BLaER1 (cell line): ENCODE data around the gene SHTN1.

Experiments
- H3K27ac ChIP-seq: shearing (Covaris generic); formaldehyde crosslinking; 2 replicates; pipeline ENCODE4 v1.8.1; 2022
- H3K27me3 ChIP-seq: shearing (Covaris generic); formaldehyde crosslinking; 2 replicates; pipeline ENCODE4 v1.8.1; 2022
- H3K36me3 ChIP-seq: shearing (Covaris generic); formaldehyde crosslinking; 2 replicates; pipeline ENCODE4 v1.8.1; 2022
- H3K4me1 ChIP-seq: shearing (Covaris generic); formaldehyde crosslinking; 2 replicates; pipeline ENCODE4 v1.8.1; 2022
- H3K4me2 ChIP-seq: shearing (Covaris generic); formaldehyde crosslinking; 2 replicates; pipeline ENCODE4 v1.8.1; 2022
- H3K4me3 ChIP-seq: shearing (Covaris generic); formaldehyde crosslinking; 2 replicates; pipeline ENCODE4 v1.8.1; 2022
- H3K9ac ChIP-seq: shearing (Covaris generic); formaldehyde crosslinking; 2 replicates; pipeline ENCODE4 v1.8.1; 2022
- H3K9me3 ChIP-seq: shearing (Covaris generic); formaldehyde crosslinking; 2 replicates; pipeline ENCODE4 v1.8.1; 2022
- H4K20me1 ChIP-seq: shearing (Covaris generic); formaldehyde crosslinking; 2 replicates; pipeline ENCODE4 v1.8.1; 2022
- Cebpa-rat ChIP-seq: shearing (Covaris generic); IDR thresholded peaks from 2 replicates; pipeline ENCODE4 v1.8.1; 2022

The SHTN1 gene

DNA sequence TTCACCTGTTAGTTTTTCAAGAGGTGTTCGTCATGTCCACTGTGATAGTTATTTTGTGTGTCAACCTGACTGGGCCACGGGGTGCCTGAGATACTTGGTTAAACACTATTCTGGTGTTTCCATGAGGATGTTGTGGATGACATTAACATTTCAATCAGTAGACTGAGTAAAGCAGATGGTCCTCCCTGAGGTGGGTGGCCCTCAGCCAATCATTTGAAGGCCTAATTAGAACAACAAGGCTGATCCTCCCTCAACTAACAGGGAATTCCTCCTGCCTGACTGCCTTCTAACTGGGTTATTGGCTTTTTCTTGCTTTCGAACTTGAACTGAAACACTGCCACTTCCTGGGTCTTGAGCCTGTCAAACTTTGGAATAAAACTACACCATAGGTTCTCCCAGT lies 79.9 kb downstream of the SHTN1 start:
- Histone ChIP-seq H3K9me3 (no peaks in the 10 kb centered on the region), H3K4me1 (no peaks in the 10 kb centered on the region), H3K4me2 (no peak overlapping the region), H3K27me3 (no peaks in the 10 kb centered on the region), H3K27ac (no peak overlapping the region), H4K20me1 (no peaks in the 10 kb centered on the region), H3K9ac (no peak overlapping the region), H3K4me3 (no peak overlapping the region), H3K36me3 (no peaks in the 10 kb centered on the region)
- TF ChIP-seq Cebpa-rat: no peak

- H3K27ac ChIP-seq: no peak overlapping the region
- no peaks in the 10 kb centered on the region for H4K20me1 ChIP-seq
- no peaks in the 10 kb centered on the region for H3K27me3 ChIP-seq
- no peak overlapping the region for H3K4me3 ChIP-seq
- no peaks in the 10 kb centered on the region for H3K9me3 ChIP-seq
- no peaks in the 10 kb centered on the region for H3K4me1 ChIP-seq
- H3K9ac ChIP-seq: no peak overlapping the region
- H3K4me2 ChIP-seq: no peak overlapping the region
- TF ChIP-seq Cebpa-rat: no peak
- H3K36me3 ChIP-seq: no peaks in the 10 kb centered on the region
Observed at GRCh38 chr10:116919706-116920105, 85.3 kb downstream of the SHTN1 start.

GRCh38 chr10:116919164-116919563 lies 85.8 kb downstream of the SHTN1 start:
- no peak overlapping the region for H3K4me3 ChIP-seq
- H3K4me1 ChIP-seq: no peaks in the 10 kb centered on the region
- no peak for TF ChIP-seq Cebpa-rat
- H3K27ac ChIP-seq: no peak overlapping the region
- no peaks in the 10 kb centered on the region for H3K27me3 ChIP-seq
- no peak overlapping the region for H3K4me2 ChIP-seq
- H3K36me3 ChIP-seq: no peaks in the 10 kb centered on the region
- no peak overlapping the region for H3K9ac ChIP-seq
- H3K9me3 ChIP-seq: no peaks in the 10 kb centered on the region
- H4K20me1 ChIP-seq: no peaks in the 10 kb centered on the region

DNA sequence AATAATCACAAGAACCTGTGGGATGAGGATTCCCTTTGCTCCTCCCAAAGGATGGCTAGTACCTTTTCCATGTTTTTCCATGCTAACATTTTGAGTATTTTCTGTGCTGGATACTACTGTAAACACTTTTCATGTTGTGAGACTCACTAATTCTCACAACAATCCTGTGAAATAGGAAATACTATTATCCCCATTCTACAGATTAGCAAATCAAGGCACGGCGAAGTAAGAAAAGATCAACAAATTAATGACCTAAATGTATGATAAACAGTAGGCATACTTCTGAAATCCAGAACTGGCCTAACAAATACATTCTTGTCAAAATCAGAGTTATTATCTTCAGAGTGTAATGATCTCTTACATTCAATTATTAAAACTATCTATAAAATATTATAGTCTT lies 86.4 kb downstream of the SHTN1 start:
- no peak overlapping the region for H3K9ac ChIP-seq

DNA sequence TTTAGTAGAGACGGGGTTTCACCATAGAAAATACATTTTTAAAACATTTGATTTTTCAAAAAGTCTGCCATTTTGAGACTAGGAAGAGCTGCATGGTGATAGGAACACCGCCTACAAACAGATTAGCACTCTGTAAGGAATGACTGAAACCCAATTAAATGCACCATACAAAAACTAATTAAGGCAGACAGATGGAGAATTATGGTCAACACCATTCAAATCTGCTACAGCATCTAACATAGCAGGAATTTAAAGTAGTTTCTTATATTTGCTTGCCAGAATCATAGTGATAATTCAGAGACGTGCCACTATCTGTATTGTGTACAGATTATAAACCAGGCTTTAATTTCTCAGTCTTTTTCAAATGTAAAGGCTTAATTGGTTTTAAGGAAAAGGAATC lies 87.5 kb downstream of the SHTN1 start:
- Histone ChIP-seq H3K27me3 (no peaks in the 10 kb centered on the region), H3K27ac (no peak overlapping the region), H3K9ac (no peak overlapping the region), H3K36me3 (no peaks in the 10 kb centered on the region), H3K9me3 (no peaks in the 10 kb centered on the region), H3K4me3 (no peak overlapping the region), H3K4me2 (no peak overlapping the region), H4K20me1 (no peaks in the 10 kb centered on the region), H3K4me1 (no peaks in the 10 kb centered on the region)
- no peak for TF ChIP-seq Cebpa-rat

More for the DNA sequence above, 86.4 kb downstream of the SHTN1 start:
- no peak overlapping the region for H3K4me3 ChIP-seq
- no peak overlapping the region for H3K27ac ChIP-seq
- H3K36me3 ChIP-seq: no peaks in the 10 kb centered on the region
- H3K4me2 ChIP-seq: no peak overlapping the region
- no peak for TF ChIP-seq Cebpa-rat
- no peaks in the 10 kb centered on the region for H4K20me1 ChIP-seq
- H3K27me3 ChIP-seq: no peaks in the 10 kb centered on the region
- no peaks in the 10 kb centered on the region for H3K4me1 ChIP-seq
- no peaks in the 10 kb centered on the region for H3K9me3 ChIP-seq

GRCh38 chr10:116915340-116915739 lies 89.6 kb downstream of the SHTN1 start:
- Histone ChIP-seq H3K4me1 (no peaks in the 10 kb centered on the region), H3K4me2 (no peak overlapping the region), H3K36me3 (no peaks in the 10 kb centered on the region), H3K27ac (no peak overlapping the region), H3K27me3 (no peaks in the 10 kb centered on the region), H3K9ac (no peak overlapping the region), H4K20me1 (no peaks in the 10 kb centered on the region), H3K4me3 (no peak overlapping the region), H3K9me3 (no peaks in the 10 kb centered on the region)
- TF ChIP-seq Cebpa-rat: no peak

- H3K36me3 ChIP-seq: no peaks in the 10 kb centered on the region
- H4K20me1 ChIP-seq: no peaks in the 10 kb centered on the region
- H3K9ac ChIP-seq: no peak overlapping the region
- no peak overlapping the region for H3K27ac ChIP-seq
- H3K4me1 ChIP-seq: no peaks in the 10 kb centered on the region
- H3K9me3 ChIP-seq: no peaks in the 10 kb centered on the region
- H3K27me3 ChIP-seq: no peaks in the 10 kb centered on the region
- no peak overlapping the region for H3K4me2 ChIP-seq
- H3K4me3 ChIP-seq: no peak overlapping the region
- TF ChIP-seq Cebpa-rat: no peak
Observed at GRCh38 chr10:116913695-116914094, 91.3 kb downstream of the SHTN1 start.

DNA sequence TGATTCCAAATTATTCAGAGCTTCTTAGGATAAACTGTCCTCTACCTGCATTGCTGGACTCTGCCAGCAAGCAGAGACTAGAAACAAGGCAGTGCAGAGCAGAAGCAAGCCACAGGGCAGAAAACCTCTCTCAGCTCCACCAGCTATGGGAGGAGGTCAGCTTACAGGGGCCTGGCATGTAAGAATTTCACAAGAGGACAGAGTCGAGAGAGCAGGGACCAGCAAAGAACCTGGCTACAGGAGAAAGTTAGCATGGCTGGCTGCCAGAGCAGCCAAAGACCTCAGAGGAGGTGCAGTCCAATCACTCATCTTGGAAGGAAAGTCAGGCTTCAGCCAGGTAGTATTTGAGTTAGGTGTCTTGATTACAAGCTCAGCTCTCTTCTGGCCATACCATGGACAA lies 92.8 kb downstream of the SHTN1 start:
- TF ChIP-seq Cebpa-rat: no peak
- H4K20me1 ChIP-seq: no peaks in the 10 kb centered on the region
- H3K36me3 ChIP-seq: no peaks in the 10 kb centered on the region
- H3K4me1 ChIP-seq: no peaks in the 10 kb centered on the region
- no peak overlapping the region for H3K4me2 ChIP-seq
- H3K27ac ChIP-seq: no peak overlapping the region
- H3K4me3 ChIP-seq: no peak overlapping the region
- H3K9me3 ChIP-seq: no peaks in the 10 kb centered on the region
- H3K27me3 ChIP-seq: no peaks in the 10 kb centered on the region
- H3K9ac ChIP-seq: no peak overlapping the region

DNA sequence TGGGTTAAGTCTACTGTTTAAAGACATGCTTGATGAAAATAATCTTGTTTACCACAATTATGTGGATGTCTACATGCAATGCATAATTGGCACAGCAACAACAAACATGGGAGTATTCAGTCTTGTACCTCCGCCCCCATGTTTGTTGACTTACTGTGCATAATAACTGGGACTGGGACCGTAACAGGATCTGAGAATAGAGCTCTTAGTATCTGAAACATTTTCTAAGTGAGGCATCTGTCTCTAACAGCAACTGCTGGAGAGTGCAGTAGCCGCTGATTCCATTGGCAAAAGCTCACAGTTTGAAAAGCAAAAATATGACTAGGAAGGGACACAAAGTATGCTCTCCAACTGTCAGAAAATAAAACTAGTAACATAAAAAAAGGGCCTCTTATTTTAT lies 94.1 kb downstream of the SHTN1 start:
- Histone ChIP-seq H3K36me3 (no peaks in the 10 kb centered on the region), H3K27me3 (no peaks in the 10 kb centered on the region), H3K4me2 (no peak overlapping the region), H4K20me1 (no peaks in the 10 kb centered on the region), H3K4me1 (no peaks in the 10 kb centered on the region), H3K4me3 (no peak overlapping the region), H3K9me3 (no peaks in the 10 kb centered on the region), H3K9ac (no peak overlapping the region), H3K27ac (no peak overlapping the region)
- TF ChIP-seq Cebpa-rat: no peak

DNA sequence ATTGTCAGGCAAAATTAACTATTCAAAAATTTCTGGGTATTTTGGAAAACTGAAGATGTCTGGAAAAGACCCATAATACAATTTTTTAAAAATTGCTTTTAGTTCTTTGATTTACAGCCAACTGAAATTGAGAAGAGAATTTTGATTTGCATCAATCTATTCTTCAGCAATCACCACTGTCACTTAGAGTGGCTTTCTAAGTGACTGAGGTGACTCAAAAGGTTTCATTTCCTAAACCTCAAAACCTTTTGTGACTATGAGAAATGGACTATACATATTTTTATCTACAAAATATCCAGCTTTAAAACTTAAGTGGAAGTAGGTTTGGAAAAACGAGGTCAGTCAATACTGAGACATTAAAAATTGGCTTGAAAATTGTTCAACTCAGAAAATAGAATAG lies 95.7 kb downstream of the SHTN1 start:
- Histone ChIP-seq H3K4me2 (no peak overlapping the region), H3K4me3 (no peak overlapping the region), H3K4me1 (no peaks in the 10 kb centered on the region), H3K27me3 (no peaks in the 10 kb centered on the region), H3K36me3 (no peaks in the 10 kb centered on the region), H3K27ac (no peak overlapping the region), H4K20me1 (no peaks in the 10 kb centered on the region), H3K9ac (no peak overlapping the region), H3K9me3 (no peaks in the 10 kb centered on the region)
- TF ChIP-seq Cebpa-rat: no peak

GRCh38 chr10:116907245-116907987 lies 97.6 kb downstream of the SHTN1 start:
- Histone ChIP-seq H3K4me1 (no peaks in the 10 kb centered on the region), H3K4me2 (no peak overlapping the region), H3K9ac (no peak overlapping the region), H3K9me3 (no peaks in the 10 kb centered on the region), H3K27ac (no peak overlapping the region), H3K36me3 (no peaks in the 10 kb centered on the region), H3K27me3 (no peaks in the 10 kb centered on the region), H4K20me1 (no peaks in the 10 kb centered on the region), H3K4me3 (no peak overlapping the region)
- no peak for TF ChIP-seq Cebpa-rat
